SKM-1 treated with dmso at 0.1 percent for 144 hours (cell line): ENCODE data around the gene GRIK4.

Experiments used
- DNase-seq: peaks from one replicate; lab custom pipeline; 2025; ENCODE audit not compliant: unreplicated experiment; lab: John Stamatoyannopoulos, UW

The GRIK4 gene

DNA sequence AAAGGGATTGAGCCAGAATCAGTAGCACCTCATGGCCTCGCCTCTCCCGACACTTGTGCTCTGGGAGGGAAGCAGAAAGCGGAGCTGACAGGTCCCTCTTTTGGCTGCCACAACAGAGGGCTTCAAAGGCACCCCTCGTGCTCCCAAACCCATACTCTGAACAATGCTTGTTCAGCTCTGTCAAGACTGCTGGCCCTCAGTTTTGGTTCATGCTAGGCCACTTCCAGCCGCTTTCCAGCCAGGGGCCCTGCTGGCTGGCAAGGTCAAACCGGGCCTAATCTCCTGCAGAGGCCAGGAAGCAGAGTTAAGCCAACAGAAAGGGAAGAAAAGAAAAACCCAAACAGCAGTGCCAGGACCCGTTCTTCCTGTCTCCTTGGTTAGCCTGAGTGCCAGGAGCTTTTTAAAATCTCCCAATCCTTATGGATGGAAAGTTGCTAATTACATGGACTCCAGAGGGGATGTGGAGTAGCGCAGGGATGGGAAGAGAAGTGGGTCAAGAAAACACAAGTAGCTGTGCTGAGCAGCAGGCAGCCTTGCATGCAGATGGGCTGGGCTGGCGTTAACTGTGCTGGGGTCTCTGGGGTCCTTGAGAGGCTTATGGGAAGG, 150.6 kb downstream of the GRIK4 start:
- DNase-seq: no peak

GRCh38 chr11:120663142-120663541, 151.6 kb downstream of the GRIK4 start:
- DNase-seq: no peak

- no peak for DNase-seq
Observed at GRCh38 chr11:120666121-120666639, 154.6 kb downstream of the GRIK4 start.

- no peak for DNase-seq
Observed at GRCh38 chr11:120667281-120667680, 155.7 kb downstream of the GRIK4 start.

GRCh38 chr11:120667934-120668333, 156.4 kb downstream of the GRIK4 start:
- DNase-seq: no peak

DNA sequence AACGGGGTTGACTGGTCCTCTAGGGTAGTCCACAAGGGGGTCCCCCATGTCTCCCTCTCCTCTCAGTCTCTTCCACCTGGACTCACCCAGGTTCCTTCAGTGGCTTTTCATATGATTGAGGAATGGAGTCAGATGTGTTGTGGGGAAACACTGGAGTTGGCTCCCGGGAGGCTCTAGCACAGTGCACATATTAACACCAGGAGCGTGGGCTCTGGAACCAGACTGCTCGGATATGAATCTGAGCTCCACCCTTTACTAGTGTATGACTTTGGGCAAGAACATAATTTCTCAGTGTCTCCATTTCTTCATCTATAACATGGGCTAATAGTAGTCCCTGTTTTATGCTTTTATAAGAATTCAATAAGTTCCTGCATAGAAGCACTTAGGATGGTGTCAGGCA, 157.0 kb downstream of the GRIK4 start:
- no peak for DNase-seq

DNA sequence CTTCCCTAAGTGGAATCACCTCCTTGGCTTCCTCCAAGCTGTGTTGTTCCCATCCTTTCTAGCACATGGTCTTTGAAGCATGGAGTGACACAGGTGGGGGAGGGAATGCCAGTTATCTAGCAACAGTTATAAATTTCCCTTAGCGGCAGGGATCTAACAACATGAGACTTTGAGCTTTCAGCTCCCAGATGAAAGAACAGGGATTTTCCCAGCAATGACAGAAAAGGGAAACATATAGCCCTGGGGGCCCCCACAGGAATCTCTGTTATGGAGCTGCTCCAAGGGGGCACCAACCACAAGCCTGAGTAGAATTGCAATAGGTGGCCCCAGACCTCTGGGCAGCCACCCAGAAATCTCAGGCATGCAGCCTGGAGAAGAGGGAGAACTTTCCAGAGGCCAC, 163.0 kb downstream of the GRIK4 start:
- no peak for DNase-seq

- no peak for DNase-seq
Observed at GRCh38 chr11:120675171-120675570, 163.6 kb downstream of the GRIK4 start.

- DNase-seq: no peak
Observed at GRCh38 chr11:120676991-120677390, 165.4 kb downstream of the GRIK4 start.

- DNase-seq: no peak
Observed at GRCh38 chr11:120680322-120680721, 168.8 kb downstream of the GRIK4 start.

DNA sequence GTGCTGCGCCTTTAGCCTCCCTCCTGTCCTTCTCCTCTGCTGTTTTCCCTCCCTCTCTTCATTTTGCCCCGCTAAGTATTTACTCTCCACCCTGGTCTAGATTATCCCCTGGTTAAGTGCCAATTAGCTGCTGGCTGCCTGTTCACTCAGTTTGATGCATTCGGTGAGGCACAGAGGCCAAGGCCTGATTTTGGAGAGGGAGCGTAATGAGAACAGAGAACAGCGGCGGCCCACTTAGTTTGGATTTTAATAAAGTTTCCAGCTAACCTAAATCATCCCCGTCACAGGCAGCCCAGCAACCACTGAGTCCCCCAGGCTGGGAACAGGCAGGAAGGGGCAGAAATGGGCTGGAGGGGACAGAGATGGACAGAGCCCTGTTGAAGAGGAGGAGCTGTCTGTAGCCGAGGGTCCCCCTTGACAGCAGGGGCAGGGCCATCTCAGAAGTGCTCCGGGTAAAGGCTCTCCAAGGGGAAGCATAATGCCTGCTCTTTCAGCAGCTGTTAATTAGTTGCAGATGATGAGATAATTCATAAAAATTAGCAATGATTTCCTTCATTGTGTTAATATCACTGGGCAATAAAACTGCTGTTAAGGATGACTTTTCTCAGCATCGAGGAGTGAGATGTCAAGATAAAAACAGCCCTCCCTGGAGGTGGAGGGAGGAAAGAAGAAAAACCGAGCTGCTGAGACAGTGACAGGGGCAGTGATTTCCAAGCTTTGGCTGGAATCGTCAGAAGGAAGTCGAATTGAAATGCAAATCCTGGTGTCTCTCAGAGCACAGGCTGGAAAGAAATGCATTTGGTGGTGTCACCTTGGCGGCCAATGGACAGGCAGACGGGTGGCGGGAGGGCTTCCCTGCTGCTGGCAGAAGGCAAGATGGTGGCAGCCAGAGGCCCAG, 170.1 kb downstream of the GRIK4 start:
- no peak for DNase-seq

- DNase-seq: no peak
Observed at GRCh38 chr11:120682332-120682649, 170.7 kb downstream of the GRIK4 start.

DNA sequence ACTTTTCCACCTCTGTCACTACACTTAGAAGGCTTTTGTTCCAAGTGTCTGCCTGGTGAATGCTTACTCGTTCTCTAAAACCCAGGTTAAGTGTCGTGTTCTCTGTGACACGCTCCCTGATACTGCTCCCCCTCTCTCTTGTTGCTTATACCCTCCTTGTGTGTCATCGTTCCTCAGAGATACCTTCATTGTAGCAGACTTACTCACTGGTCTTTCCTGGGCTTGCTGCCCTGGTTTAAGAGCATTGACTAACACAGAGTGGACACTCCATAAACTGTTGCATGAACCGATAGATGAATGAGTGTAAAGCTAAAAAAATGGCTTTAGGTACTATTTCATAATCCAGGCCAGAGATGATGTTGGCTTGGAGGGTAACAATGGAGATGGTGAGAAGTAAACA, 171.3 kb downstream of the GRIK4 start:
- DNase-seq: no peak

DNA sequence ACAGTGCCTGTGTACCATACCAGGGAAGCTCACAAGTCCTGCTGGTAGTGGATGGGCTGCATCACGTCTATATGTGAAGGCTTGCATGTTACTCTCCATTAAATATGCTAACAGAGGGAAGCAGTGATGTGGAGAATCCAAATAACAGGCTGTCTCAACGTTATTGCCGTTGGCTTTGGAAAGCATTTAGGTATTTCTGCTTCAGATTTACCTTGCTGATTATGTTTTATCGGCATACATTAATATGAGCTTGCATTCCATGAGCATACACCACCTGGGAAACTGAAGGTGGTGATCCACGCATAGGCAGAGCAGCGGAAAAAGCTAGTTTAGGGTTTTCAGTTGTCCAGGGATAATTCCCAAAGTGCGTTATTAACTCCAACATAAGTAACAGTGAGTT, 175.0 kb downstream of the GRIK4 start:
- DNase-seq: no peak

DNA sequence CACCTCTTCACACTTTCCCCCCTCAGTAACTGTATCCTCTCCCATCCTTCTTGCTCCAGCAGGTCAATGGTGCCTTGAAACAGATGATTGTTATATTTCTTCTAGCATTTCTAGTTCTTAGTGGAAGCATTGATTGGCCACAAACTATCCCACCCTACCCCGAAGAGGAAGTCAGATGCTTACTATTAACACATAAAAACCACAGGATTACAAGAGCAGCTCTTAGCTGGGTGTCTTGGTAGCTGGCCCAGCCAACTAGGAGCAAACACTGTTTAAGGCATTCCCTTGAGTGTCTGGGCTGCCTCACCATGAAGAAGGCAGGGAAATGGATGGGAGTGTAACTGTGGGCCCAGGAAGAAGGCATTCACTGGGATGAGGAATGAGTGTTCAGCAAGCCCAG, 176.6 kb downstream of the GRIK4 start:
- no peak for DNase-seq

- DNase-seq: no peak
Observed at GRCh38 chr11:120689596-120690275, 178.2 kb downstream of the GRIK4 start.

- DNase-seq: no peak
Observed at GRCh38 chr11:120690406-120690805, 178.9 kb downstream of the GRIK4 start.

- no peak for DNase-seq
Observed at GRCh38 chr11:120694726-120695125, 183.2 kb downstream of the GRIK4 start.

- DNase-seq: no peak
Observed at GRCh38 chr11:120695426-120695825, 183.9 kb downstream of the GRIK4 start.

DNA sequence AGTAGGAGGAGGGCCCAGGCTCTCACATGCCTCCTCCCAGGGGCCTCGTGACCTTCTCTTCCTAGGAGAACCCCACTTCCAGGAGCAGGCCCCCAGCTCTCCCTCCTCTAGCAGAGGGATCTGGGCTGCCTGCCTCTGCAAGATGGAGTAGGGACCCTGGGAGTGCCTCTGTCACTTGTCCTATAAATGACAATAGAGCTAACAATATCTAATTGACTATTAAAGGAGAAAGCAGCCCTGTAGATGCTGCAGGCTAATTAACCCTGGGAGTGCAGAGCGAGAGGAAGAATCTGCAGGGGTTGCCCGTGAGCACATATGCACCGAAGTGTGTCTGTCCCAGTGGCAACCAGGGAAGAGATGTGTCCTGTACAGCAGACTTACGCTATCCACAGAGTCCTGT, 184.4 kb downstream of the GRIK4 start:
- no peak for DNase-seq

DNA sequence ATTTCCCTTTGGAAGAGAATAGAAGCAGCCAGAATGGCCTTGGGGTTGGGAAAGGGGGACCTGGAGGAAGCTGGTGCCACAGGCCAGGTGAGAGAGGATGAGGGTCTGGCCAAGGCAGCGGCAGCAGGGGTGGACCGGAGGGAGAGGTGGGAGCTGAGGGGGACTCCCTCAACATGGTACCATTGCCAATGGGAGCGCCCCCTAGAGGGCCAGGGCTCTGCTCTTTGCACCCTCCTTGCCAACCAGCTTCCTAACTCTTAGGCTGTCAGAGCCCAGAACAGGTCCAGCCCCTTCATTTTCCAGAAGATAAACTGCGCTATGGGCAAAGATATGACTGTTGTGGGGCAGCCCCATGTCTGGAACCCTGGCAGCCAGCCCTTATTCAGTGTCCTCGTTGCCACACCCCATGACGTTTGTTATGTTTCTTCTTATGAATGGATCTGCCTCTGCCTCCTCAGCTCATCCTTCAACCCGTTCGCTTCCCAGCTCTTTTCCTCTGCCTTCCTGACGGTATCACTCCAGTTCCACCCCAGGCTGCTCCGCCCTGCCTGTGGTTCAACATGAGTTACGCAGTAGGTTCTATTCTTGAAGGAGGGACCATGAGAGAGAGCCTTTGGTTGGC, 185.2 kb downstream of the GRIK4 start:
- no peak for DNase-seq

GRCh38 chr11:120698918-120699317, 187.4 kb downstream of the GRIK4 start:
- DNase-seq: no peak
